ENCODE measurements around the gene LIPC.

DNA sequence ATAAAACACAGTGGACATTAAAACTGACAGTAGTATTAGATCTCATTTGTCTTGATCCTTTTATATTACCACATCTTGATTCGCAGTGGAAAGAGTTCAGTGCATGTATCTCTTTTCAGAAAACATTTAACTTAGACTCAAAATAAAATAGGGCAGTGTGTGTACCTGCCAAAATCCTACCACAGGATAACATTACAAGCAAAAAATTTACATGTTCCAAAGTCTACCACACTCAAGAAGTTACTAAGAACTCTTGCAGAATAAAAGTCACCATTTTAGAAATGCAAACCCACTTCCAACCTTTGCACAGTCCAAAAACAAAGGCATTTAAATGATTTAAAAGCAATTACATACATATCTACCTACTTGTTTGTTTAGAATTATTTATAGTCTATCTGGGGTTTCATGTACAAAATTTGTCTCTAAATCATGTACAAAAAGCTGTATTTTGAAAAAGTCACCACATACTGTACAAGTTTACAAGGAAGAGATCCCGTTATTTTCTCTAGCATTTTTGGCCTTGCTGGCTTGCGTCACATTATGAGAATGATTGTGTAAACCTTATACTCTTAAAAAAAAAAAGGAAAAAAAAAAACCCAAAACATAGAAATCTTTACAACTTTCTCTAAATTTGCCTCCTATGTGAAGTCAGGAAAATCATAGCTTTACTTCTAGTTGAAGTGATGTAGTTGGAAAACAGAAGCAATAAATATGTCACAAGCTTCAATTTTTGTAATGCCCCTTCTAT, 163.9 kb downstream of the LIPC start:
- TF ChIP-seq, protein P1, sequence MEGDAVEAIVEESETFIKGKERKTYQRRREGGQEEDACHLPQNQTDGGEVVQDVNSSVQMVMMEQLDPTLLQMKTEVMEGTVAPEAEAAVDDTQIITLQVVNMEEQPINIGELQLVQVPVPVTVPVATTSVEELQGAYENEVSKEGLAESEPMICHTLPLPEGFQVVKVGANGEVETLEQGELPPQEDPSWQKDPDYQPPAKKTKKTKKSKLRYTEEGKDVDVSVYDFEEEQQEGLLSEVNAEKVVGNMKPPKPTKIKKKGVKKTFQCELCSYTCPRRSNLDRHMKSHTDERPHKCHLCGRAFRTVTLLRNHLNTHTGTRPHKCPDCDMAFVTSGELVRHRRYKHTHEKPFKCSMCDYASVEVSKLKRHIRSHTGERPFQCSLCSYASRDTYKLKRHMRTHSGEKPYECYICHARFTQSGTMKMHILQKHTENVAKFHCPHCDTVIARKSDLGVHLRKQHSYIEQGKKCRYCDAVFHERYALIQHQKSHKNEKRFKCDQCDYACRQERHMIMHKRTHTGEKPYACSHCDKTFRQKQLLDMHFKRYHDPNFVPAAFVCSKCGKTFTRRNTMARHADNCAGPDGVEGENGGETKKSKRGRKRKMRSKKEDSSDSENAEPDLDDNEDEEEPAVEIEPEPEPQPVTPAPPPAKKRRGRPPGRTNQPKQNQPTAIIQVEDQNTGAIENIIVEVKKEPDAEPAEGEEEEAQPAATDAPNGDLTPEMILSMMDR (conservative IDR thresholded peaks at IDR 0.05; ENCODE audit: low read depth in 2 of 2) = no peak
- TF ChIP-seq EZH2phosphoT487 (IDR thresholded peaks at IDR 0.05; ENCODE audit: unreplicated experiment) (no peak), CREB1 (CRISPR knock-in tag; IDR thresholded peaks at IDR 0.05; ENCODE audit: low read depth) (no peak), EZH2 (IDR thresholded peaks at IDR 0.05; ENCODE audit: low read depth, unreplicated experiment) (no peak), STAT1 (IDR thresholded peaks at IDR 0.05; ENCODE audit: unreplicated experiment) (no peak), ZNF331 (CRISPR knock-in tag; IDR thresholded peaks at IDR 0.05; ENCODE audit: low read depth) (no peak), POLR2AphosphoS5 (IDR thresholded peaks at IDR 0.05; ENCODE audit: low read depth) (no peak)
- TF ChIP-seq, protein P2, sequence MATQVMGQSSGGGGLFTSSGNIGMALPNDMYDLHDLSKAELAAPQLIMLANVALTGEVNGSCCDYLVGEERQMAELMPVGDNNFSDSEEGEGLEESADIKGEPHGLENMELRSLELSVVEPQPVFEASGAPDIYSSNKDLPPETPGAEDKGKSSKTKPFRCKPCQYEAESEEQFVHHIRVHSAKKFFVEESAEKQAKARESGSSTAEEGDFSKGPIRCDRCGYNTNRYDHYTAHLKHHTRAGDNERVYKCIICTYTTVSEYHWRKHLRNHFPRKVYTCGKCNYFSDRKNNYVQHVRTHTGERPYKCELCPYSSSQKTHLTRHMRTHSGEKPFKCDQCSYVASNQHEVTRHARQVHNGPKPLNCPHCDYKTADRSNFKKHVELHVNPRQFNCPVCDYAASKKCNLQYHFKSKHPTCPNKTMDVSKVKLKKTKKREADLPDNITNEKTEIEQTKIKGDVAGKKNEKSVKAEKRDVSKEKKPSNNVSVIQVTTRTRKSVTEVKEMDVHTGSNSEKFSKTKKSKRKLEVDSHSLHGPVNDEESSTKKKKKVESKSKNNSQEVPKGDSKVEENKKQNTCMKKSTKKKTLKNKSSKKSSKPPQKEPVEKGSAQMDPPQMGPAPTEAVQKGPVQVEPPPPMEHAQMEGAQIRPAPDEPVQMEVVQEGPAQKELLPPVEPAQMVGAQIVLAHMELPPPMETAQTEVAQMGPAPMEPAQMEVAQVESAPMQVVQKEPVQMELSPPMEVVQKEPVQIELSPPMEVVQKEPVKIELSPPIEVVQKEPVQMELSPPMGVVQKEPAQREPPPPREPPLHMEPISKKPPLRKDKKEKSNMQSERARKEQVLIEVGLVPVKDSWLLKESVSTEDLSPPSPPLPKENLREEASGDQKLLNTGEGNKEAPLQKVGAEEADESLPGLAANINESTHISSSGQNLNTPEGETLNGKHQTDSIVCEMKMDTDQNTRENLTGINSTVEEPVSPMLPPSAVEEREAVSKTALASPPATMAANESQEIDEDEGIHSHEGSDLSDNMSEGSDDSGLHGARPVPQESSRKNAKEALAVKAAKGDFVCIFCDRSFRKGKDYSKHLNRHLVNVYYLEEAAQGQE (IDR thresholded peaks at IDR 0.05; ENCODE audit: unreplicated experiment) = no peak
- TF ChIP-seq, protein P3, sequence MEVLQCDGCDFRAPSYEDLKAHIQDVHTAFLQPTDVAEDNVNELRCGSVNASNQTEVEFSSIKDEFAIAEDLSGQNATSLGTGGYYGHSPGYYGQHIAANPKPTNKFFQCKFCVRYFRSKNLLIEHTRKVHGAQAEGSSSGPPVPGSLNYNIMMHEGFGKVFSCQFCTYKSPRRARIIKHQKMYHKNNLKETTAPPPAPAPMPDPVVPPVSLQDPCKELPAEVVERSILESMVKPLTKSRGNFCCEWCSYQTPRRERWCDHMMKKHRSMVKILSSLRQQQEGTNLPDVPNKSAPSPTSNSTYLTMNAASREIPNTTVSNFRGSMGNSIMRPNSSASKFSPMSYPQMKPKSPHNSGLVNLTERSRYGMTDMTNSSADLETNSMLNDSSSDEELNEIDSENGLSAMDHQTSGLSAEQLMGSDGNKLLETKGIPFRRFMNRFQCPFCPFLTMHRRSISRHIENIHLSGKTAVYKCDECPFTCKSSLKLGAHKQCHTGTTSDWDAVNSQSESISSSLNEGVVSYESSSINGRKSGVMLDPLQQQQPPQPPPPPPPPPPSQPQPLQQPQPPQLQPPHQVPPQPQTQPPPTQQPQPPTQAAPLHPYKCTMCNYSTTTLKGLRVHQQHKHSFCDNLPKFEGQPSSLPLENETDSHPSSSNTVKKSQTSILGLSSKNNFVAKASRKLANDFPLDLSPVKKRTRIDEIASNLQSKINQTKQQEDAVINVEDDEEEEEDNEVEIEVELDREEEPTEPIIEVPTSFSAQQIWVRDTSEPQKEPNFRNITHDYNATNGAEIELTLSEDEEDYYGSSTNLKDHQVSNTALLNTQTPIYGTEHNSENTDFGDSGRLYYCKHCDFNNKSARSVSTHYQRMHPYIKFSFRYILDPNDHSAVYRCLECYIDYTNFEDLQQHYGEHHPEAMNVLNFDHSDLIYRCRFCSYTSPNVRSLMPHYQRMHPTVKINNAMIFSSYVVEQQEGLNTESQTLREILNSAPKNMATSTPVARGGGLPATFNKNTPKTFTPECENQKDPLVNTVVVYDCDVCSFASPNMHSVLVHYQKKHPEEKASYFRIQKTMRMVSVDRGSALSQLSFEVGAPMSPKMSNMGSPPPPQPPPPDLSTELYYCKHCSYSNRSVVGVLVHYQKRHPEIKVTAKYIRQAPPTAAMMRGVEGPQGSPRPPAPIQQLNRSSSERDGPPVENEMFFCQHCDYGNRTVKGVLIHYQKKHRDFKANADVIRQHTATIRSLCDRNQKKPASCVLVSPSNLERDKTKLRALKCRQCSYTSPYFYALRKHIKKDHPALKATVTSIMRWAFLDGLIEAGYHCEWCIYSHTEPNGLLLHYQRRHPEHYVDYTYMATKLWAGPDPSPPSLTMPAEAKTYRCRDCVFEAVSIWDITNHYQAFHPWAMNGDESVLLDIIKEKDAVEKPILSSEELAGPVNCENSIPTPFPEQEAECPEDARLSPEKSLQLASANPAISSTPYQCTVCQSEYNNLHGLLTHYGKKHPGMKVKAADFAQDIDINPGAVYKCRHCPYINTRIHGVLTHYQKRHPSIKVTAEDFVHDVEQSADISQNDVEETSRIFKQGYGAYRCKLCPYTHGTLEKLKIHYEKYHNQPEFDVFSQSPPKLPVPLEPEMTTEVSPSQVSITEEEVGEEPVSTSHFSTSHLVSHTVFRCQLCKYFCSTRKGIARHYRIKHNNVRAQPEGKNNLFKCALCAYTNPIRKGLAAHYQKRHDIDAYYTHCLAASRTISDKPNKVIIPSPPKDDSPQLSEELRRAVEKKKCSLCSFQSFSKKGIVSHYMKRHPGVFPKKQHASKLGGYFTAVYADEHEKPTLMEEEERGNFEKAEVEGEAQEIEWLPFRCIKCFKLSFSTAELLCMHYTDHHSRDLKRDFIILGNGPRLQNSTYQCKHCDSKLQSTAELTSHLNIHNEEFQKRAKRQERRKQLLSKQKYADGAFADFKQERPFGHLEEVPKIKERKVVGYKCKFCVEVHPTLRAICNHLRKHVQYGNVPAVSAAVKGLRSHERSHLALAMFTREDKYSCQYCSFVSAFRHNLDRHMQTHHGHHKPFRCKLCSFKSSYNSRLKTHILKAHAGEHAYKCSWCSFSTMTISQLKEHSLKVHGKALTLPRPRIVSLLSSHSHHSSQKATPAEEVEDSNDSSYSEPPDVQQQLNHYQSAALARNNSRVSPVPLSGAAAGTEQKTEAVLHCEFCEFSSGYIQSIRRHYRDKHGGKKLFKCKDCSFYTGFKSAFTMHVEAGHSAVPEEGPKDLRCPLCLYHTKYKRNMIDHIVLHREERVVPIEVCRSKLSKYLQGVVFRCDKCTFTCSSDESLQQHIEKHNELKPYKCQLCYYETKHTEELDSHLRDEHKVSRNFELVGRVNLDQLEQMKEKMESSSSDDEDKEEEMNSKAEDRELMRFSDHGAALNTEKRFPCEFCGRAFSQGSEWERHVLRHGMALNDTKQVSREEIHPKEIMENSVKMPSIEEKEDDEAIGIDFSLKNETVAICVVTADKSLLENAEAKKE (CRISPR knock-in tag; IDR thresholded peaks at IDR 0.05) = no peak
